ENCODE data around the gene PLA1A.
"Not testable (repeated sequence)": the region's sequence is repeated elsewhere in the genome, so short reads cannot be mapped to it uniquely, and the experiment has no call there.

PLA1A gene

GRCh38 chr3:119580067-119580760 lies 17.5 kb upstream of the PLA1A start:
- DNase-seq: no peak

DNA sequence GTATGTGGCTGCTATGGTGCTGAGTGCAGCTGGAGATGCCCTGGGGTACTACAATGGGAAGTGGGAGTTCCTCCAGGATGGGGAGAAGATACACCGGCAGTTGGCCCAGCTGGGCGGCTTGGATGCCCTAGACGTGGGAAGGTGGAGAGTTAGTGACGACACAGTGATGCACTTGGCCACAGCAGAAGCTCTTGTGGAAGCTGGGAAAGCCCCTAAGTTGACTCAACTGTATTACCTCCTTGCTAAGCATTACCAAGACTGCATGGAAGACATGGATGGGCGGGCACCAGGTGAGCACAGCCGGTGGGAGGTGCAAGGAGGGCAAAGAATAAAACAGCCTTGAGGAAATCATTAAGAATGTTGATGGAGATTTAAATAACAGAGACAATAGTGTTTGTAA lies 15.5 kb upstream of the PLA1A start:
- no peak for DNase-seq

DNA sequence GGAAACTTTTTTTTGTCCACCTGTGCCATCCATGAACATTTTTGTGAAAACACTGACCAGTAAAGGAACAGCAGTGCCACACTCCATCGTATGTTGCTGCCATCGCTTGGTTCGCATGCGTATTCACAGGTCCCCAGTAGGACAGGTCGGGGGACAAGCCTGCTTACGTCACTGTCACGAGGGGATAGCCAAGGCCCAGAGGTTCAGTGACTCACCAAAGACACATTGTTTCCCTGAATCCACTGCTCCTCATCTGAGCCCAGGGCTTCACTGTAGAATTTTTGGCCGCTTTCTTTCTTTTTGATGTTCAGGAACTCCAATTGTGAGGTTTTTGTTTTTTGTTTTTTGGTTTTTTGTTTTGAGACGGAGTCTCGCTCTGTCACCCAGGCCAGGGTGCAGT lies 12.5 kb upstream of the PLA1A start:
- no peak for DNase-seq

- DNase-seq: no peak
Observed at GRCh38 chr3:119585856-119586570, 11.7 kb upstream of the PLA1A start.

DNA sequence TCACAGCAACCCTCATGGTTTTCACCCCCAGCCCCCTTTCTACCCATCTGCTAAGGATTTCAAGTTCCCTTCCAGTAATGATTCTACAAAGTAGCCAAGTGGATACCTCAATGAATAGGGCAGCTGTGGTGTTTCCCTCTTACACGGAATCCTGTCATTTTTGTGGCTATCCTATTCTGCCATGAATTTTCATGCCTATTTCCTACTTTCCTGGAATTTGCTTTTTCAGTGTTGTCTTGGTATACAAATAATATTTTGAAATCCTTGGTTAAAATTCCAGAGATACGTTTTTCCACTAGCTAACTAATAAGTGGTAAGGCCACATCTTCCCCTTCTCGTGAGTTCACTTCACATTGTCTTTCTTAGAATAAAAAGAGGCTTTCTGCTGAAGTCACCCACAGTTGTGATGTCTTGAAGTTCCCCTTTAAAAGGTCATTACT lies 10.9 kb upstream of the PLA1A start:
- DNase-seq: no peak

DNA sequence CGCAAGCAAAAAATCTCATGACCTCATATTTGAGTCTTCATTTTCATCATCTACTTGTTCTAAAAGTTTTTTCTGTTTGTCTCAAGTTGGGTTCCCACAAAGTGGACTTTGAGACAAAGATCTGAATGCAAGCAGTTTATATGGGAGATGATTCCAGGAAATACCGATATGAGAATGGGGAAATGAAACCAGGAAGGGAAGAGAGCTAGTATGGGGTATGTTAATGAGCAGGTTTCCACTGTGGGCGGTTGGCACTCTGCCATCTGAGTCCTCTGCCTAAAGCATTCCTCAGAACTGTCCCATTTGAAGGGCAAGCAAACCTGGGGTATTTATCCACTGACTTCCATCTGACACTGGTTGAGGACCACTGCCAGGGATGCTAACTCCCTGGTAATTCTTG lies 9.6 kb upstream of the PLA1A start:
- peak in 1 of 2 donors; percentile 33 for DNase-seq

DNA sequence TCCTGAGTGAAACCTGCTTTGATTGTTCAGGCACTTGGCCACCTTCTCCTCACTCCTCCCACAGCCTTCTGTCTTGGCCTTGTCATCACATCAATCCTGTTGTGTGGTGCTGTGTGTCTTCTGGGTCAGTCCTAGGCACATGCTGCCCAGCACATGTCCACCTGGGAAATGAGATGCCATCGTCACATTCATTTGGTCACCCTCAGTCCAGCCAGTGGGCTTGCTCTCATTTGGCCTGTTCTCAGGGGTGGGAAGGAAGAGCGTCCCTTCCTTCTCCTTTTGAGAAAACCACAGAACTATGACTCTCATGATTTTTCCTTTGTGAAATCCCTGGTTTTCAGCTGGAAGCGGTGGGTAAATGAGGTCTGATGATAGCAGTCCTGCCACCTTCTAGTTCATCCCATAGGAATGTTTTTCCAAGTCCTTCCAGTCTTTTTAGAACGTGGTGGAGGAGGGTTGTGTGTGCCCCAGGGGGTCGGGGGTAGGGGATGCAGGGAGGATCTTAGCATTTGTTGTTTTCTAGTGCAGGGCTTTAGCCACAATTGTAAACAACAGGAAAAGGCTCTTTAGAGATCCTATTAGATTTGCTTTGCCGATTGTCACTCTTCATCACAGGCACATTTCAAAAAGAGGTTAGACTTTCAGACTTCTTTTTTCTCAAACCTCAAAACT lies 8.4 kb upstream of the PLA1A start:
- no peak for DNase-seq

- DNase-seq: no peak
Observed at GRCh38 chr3:119590706-119591105, 7.0 kb upstream of the PLA1A start.

- DNase-seq: no peak
Observed at GRCh38 chr3:119592861-119593260, 4.8 kb upstream of the PLA1A start.

DNA sequence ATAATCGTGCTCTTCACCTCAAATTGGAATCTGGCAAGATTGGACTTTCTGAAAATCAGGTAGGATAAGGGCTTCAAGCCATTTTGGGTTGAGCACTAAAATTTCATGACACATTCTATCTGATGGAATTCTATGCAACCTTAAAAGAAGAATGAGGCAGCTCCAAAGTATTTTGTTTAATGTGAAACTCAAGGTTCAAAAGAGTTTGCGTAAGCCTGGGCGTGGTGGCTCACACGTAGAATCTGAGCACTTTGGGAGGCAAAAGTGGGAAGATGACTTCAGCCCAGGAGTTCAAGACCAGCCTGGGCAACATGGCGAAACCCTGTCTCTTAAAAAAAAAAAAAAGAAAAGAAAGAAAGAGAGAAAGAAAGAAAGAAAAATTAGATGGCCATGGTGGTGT lies 3.6 kb upstream of the PLA1A start:
- no peak for DNase-seq

DNA sequence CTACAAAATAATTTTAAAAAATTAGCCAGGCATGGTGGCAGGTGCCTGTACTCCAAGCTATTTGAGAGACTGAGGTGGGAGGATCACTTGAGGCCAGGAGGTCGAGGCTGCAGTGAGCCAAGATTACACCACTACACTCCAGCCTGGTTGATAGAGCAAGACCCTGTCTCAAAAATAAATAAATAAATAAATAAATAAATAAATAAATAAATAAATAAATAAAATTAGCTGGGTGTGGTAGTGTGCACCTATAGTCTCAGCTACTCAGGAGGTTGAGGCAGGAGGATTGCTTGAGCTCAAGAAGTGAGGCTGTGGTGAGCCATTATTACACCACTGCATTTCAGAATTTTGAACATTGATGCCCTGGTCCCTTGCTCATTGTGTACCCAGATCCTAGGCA lies 2.8 kb upstream of the PLA1A start:
- not testable (repeated sequence) for DNase-seq

DNA sequence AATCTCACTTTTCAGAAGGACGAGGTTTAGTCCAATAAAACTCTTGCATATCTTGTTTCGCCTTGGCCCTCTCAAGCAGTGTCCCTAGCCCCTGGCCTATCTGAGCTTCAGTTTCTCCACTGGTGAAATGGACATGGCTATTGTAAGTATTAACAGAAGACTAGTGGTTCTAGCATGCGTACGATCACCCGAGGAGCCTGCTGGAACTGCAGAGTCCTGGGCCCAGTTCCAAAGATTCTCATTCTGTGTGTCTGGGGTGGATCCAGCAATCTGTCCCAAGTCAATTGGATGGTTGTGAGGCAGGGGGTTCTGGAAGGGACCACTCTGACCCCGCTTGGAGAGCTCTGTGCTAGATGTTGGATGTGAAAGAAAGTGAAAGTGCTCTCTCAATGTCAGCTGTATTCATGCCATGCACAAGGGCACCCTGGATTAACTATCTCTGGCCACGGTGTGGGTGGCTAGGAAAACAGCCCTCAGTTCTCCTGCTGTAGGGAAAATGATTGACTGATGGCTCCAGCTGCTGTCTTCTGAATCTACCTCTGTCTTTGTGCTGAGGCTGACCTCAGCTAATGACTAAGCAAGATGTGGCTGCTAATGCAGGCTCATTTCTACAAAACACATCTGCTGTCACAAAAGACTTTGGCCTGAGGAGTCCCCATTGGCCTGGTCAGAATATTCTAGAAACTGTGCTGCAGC lies 1.9 kb upstream of the PLA1A start:
- no peak for DNase-seq

DNA sequence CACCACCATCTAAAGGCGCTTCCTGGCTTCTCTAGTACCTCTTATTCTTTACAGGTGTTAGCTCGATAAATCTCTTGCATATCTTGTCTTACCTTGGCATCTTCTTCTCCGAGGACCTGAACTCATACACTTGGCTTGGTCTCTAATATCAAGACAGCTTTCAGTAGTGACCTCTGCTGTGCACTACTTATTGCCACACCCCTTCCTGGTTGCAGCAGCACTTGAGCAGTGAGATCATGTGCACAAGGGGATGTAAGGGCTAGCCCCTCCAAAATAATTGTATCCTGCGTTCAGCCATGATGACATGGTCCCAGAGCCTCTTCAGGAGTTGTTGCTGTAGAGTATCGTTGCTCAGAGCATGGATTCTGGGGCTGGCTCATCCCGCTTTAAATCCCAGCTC lies 1.3 kb upstream of the PLA1A start:
- no peak for DNase-seq

GRCh38 chr3:119598410-119599098 lies 869 bp downstream of the PLA1A start:
- DNase-seq: no peak

DNA sequence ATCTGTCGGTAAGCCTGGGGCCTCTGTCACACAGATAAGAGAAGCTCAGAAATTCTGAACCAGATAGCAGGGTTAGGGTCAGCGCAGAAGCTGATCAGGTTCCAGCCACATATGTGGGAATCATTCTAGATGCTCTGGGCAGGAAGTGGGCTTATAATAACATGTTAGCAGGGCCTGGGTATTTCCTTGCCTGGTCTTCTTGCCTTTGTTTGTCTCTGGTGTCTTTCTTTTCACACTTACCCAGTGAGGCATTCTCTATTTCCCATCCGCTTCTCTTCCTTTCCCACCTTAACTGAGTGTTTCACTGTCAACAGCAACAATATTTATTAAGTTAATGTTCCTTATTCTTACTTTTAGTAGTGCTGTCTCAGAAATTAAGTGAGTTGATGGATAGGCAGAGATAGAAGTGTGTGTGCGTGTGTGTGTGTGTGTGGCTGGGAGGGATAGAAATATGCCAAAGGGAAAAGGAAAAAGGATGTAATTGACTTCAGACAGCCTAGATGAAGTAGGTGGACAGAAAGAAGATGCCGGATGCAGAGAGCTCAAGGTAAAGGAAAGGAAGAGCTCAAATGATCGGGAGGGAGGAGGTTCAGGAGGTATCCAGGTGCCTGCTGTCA lies 2.0 kb downstream of the PLA1A start:
- DNase-seq: no peak

- peak in 1 of 2 donors; percentile 11 for DNase-seq
Observed at GRCh38 chr3:119600732-119601131, 3.0 kb downstream of the PLA1A start.

DNA sequence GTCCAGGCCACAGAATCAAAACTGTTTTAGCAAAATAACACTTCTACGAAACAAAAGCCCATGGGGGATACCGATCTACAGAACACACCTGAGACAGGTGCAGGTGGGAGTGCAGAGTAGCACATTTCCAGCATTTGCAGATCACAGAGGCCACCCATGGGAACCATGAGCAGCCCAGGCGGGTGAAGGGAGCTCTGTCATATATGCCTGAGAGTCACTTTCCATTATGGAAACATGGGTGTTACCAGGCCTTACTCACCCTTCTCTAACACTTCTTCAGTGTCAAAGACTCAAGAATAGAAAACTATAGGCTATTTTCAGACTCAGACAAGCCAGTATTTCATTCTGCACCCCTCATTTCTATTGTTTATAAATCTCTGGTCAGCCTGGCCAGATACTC lies 3.5 kb downstream of the PLA1A start:
- no peak for DNase-seq

DNA sequence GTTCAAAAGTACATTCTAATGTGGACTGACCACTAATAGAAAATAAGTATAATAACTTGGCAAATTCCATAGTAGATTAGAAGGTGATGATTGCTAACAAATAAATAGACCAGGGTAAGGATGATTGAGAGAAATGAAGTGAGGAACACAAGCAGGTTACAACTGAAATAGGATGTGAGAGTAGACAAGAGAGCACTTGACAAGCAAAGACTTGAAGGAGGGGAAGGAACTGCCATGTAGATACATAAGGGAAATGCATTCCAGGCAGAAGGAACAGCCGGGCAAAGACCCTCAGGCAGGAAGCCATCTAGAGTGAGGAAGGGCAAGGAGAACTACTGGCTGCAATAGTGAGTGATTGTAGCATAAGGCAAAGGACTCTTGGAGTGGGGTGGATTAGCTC lies 5.0 kb downstream of the PLA1A start:
- DNase-seq: no peak

- DNase-seq: no peak
Observed at GRCh38 chr3:119604878-119605277, 7.2 kb downstream of the PLA1A start.

DNA sequence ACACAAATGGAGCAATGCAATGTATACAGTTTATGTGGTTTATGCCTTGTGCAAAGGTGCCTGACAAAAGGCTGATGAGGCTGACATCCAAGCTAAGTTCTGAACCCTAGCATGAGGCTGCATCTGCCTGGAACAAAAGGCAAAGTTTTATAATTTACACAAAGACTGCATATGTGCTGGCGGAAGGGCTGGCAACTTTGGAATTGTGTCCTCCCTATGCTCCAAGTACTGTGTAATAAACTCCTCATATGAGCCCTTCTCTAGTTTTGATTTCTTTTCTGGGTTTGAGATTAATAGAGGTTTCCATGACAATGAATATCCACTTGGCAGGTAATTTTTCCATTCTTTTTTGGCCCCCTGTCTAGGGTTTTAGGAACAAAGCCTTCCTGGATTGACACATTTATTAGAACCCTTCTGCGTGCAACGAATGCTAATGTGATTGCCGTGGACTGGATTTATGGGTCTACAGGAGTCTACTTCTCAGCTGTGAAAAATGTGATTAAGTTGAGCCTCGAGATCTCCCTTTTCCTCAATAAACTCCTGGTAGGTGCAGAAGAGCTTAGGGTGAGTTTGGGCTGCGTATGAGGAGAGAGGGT lies 10.8 kb downstream of the PLA1A start:
- DNase-seq: no peak

GRCh38 chr3:119609301-119609700 lies 11.6 kb downstream of the PLA1A start:
- DNase-seq: no peak

- DNase-seq: no peak
Observed at GRCh38 chr3:119611664-119612063, 14.0 kb downstream of the PLA1A start.

Measured in stimulated activated CD4-positive, alpha-beta T cell treated with anti-CD3 and anti-CD28 coated beads, Interleukin-2, amount 100 ng/mL, for 48 hours (primary cell).